Mesenteric fat pad (tissue), 1 donor: Measurements from ENCODE around the gene DRAXIN. TPM values are rescaled to one million over a fixed set of nuclear protein-coding genes. Genes with fewer than 3 reads are reported as not detected.

Experiments used
- DNase-seq: peaks from one replicate; pipeline ENCODE4 v3.0.0-alpha.2; 2020; ENCODE audit warnings: low spot score
- total RNA-seq: library from RNA; stranded (reverse); fragmentation: NEBNext Ultra II Directional; extraction: Animal tissue kit (Norgen Biotek cat#: 25700); gene quantifications from one replicate; pipeline ENCODE4 v1.2.1, GENCODE V29; 2021
- donor health status: DM: yes; HTN: yes; CAD: no.

Gene DRAXIN
- total RNA-seq, 1 donor from 2014 or later: not detected

DNA sequence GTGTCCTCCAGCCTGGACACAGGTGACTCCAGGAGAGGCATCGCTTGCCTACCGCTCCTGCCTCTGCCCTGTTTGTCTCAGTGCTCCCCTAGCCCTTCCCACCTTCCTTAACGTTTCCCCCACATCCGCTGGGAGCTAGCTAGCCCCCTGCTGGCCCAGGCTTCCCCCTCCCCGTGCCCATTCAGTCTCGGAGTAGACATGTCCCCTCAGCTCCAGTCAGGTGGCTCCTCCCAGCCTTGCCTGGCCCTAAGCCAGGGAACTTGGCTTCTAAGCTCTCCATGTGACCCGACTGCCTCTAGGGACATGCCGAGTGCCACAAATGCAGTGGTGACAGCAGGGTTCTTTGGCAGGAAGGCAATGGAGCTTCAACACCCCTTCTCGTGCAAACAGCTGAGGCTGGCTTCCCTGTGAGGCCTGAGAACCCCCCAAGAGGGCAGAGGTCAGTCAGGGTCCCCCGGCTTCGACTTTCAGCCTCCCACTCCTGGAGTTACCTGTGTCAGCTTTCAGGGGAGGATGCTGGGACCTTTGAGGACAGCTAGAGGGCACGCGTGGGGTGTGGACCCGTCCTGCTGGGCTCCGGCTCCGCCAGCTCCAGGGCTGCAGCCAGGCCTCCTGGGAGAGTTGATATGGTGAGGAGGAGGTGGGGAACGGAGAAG is 16.2 kb downstream of the DRAXIN start:
- no peak for DNase-seq

DNA sequence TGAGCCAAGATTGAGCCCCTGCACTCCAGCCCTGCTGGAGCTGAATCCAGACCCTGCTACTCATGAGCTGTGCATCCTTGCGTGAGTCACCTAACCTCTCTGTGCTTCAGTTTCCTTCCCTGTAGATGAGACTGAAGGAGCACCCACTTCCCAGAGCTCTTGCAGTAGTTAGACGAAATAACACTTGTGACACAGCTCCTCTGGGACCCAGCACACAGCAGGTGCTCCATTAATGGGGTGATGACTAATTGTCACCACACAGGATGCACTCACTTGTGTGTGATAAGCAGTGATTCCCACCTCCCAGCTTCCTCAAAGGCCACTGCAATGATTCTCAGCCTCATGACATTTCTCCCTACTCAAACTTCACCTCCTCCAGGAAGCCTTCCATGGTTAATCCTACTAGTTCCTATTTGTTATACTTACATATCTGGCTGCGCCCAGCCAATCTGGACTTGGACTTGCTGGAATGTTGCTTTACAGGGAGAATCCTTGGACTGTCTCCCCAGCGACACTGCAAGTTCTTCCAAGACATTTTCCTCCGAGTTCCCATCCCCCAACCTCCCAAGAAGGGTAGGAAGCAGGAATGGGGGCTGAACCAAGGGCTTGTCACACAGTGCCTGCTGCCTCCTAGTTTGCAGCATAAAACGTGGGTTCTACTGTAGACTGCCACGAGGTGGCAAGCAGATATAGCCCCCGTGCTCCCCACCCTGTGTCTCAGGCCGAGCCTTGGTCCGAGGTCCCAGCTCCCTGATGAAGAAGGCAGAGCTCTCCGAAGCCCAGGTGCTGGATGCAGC is 17.2 kb downstream of the DRAXIN start:
- DNase-seq: no peak

DNA sequence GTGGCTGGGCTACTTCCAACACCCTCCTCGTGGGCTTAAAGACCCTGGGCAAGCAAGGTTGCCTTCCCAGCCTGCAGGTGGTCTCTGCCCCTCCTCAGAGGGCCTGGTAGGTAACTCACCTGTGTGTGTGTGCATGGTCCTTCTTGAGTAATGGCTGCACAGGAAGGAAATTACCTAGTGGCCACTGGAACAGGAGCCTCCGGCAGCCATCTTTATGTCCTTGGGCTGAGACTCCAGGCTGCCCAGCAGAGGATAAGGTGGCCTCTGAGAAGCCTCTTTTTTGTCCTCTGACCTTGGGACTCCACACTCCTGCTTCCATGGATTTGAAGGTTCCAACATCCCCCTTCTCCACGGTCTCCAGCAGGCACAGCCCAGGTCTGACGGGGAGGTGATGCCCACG is 20.0 kb downstream of the DRAXIN start:
- DNase-seq: no peak

DNA sequence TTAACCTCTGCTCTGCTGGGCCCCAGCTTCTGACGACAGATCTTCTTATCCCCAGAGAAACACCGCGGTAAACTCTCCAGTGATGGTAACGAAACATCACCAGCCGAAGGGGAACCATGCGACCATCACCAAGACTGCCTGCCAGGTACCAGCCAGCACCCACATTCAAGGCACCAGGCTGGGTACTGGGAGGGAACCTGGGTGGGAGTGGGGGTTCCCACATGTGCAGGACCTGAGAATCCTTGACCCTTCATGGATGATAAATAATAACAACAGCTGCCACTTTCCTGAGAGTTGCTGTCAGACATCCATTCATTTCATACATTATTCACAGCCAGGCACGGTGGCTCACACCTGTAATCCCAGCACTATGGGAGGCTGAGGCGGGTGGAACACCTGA is 20.8 kb downstream of the DRAXIN start:
- DNase-seq: no peak

DNA sequence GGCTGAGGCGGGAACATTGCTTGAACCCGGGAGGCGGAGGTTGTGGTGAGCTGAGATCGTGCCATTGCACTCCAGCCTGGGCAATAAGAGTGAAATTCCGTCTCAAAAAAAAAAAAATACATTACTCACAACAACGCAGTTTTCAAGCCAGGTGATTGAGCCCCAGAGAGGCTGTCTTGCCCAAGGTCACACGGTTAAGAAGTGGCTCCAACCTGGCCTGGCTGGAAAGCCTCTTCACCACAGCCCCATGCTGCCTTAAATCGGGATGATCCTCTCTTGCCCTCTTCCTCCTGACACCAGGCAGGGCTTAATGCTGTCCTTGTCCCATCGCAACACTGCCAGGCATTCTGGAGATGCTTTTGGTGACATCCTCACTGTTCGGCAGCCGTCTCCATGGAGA is 21.6 kb downstream of the DRAXIN start:
- no peak for DNase-seq

DNA sequence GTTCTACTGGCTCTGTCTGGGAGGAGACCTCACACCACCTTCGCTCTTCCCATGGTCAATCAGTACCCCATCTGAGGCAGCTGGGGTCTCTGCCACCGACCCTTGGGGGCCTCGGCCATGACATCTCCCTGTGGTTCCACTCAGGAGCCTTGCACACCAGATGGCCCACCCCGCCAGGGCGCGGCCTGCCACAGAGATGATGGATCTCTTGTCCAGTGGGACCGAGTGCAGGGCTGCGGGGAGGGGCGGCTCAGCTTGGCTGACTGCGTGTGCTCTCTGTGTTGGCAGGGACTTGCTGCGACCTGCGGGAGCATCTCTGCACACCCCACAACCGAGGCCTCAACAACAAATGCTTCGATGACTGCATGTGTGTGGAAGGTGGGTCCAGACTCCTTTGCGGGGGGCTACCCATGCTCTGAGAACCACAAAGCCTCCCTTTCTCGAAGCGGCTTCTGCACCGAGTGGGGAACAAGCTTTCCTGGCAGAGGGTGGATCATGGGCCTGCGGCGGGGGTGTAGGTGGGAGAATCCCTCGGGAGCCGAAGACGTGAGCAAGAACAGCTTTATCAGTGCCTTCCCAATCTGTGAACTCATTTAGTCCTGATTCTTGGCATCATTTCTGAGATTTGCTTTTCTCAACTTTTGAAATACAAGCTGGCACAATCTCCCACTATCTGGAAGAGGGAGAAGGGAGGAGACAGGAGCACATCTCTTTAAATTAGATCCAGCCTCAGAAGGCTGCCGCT is 23.5 kb downstream of the DRAXIN start:
- DNase-seq: no peak

DNA sequence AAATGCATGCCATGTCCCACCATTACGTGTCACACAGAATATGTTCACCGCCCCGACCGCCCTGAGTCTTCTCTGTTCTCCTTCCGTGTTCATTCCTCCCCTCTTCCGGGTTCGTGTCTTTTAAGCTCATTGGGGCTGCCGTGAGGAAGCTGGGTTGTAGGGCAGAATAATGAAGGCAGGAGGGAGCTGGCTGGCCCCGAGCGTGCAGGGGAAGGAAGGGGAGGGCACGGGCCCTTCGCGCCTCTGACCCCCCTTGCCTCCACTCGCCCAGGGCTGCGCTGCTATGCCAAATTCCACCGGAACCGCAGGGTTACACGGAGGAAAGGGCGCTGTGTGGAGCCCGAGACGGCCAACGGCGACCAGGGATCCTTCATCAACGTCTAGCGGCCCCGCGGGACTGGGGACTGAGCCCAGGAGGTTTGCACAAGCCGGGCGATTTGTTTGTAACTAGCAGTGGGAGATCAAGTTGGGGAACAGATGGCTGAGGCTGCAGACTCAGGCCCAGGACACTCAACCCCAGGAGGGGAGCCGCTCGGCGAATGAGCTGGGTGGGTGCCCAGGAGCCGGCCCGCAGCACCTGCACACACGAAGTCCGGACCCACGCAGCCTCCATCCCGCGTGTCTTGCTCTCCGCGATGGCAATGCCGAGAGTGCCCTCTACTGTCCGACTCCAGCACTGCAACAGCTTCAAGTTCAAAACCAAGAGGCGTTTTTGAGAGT is 28.0 kb downstream of the DRAXIN start:
- no peak for DNase-seq

DNA sequence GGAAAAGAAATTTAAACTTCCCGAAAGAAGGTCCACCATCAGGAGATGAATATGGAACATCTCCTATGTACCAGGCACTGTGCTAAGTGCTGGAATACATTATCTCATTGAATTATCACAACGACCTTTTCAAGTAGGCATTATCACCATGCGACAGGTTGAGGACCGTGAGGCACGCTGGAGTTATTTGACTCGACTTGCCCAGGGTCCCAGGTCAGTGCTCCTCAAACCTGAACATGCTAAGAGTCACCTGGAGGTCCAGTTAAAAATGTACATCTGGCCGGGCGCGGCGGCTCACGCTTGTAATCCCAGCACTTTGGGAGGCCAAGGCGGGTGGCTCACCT is 28.5 kb downstream of the DRAXIN start:
- no peak for DNase-seq

DNA sequence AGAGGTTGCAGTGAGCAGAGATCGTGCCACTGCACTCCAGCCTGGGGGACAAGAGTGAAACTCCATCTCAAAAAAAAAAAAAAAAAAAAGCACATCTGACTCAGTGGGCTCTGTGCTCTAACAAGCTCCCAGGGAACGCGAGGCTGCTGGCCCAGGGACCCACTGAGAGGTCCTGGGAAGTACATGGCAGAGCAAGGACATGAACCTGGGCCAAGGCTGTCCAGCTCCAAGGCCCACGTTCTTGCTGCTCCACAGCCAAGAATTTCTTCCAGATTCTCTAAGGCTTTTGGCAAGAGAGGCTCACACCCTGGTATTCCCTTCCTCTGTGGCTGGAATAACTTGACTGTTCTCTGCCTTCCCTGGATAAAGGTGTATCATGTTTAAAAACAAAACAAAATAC is 29.0 kb downstream of the DRAXIN start:
- DNase-seq: no peak

DNA sequence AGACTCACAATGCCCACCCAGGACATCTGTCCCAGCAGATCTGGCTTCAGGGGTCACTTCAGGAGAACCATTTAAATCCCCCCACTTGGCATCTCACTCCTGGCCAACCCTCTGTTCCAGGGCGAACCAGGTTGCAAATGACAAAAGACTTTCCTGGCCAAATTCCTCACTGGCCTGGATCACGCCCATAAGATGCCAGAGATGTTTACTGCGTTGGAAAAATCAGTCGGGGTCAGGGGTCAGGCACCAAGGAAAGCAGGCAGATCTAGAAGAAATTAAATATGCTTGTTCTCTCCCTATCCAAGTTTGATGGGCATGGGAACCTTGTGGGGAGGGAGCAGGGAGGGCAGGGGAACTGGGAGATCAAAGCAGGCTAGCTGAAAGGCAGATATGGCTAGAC is 29.8 kb downstream of the DRAXIN start:
- no peak for DNase-seq

DNA sequence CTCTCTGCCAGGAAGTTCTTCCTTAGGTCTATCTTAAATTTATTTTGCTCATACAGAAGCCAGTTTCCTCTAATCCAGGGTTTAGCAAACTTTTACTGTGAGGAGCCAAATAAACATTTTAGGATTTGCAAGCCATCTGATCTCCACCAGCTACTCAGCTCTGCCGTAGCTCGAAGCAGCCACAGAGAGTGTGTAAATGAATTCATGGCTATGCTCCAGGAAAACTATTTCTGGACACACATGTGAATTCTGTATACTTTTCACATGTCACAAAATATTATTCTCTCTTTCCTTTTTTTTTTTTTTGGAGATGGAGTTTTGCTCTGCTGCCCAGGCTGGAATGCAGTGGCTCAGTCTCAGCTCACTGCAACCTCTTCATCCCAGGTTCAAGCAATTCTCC is 31.0 kb downstream of the DRAXIN start:
- no peak for DNase-seq

DNA sequence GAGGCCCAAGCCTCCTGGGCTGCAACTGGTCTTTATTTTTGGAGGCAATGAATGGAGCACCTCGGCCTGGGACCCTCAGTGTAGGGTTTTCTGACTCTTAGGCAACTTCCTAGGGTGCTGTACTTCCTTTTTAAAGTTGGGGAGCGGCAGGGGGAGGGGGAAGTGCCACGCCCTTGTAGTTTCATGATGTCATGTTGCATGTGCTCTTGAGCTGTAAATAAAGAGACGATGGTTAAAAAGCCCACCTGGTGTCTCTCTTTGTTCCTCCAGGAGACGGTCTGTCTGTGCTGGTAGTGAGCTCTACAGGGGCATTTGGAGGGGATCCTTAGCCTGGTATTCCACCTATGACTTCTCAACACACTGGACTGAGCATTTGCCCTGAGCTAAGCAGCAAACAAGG is 34.1 kb downstream of the DRAXIN start:
- DNase-seq: no peak

DNA sequence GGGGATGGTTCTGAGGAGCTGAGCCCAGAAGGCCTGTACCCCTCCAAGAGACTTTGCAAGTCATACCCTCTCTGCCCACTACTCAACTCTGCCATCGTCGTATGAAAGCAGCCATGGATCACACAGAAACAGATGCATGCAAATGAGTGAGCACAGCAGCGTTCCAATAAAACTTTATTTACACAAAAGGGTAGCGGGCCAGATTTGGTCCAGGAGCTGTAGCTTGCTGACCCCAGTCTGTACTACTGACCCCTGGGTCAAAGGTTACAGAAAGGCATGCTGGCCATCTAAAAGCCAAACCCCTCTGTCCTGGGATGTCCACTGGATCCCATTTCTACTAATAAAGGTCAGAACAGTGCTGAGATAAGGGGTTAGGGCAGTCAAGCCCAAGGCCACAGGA is 35.6 kb downstream of the DRAXIN start:
- DNase-seq: no peak

DNA sequence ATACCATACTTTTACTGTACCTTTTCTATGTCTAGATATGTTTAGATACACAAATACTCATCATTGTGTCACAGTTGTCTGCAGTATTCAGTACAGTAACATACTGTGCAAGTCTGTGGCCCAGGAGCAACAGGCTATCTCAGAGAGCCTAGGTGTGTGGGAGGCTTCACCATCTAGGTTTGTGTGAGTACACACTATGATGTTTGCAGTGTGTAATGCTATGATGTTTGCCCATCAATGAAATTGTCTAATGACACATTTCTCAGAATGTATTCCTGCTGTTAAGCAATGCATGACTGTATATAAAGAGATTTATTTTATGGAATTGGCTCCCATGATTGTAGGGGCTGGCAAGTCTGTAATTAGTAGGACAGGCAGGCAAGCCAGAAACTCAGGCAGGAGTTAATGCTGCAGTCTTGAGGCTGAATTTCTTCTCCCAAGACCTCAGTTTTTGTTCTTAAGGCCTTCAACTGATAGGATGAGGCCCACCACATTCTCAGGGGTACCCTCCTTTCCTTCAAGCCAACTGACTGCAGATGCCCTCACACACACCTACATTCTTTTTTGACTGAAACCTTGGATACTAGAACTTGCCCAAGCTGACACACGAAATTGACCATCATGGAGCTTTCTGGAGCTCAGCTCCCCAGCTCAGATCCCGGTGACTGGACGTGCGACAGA is 36.8 kb downstream of the DRAXIN start:
- DNase-seq: no peak

DNA sequence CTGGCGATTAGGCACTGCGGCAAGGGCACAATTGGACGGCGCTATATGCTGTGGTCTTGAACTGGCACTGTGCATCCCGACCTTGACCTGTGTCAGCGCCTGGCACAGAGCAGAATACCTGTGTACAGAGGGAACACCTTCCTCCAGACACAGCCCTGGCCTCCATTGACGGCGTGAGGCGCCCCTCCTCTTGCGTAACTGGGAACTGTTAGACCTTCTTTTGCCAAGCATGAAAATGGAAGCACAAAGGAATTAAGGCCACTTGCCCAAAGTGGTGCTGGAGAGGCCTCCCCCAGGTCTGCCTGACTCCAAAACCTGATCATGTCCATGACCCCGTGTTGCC is 37.6 kb downstream of the DRAXIN start:
- DNase-seq: no peak

DNA sequence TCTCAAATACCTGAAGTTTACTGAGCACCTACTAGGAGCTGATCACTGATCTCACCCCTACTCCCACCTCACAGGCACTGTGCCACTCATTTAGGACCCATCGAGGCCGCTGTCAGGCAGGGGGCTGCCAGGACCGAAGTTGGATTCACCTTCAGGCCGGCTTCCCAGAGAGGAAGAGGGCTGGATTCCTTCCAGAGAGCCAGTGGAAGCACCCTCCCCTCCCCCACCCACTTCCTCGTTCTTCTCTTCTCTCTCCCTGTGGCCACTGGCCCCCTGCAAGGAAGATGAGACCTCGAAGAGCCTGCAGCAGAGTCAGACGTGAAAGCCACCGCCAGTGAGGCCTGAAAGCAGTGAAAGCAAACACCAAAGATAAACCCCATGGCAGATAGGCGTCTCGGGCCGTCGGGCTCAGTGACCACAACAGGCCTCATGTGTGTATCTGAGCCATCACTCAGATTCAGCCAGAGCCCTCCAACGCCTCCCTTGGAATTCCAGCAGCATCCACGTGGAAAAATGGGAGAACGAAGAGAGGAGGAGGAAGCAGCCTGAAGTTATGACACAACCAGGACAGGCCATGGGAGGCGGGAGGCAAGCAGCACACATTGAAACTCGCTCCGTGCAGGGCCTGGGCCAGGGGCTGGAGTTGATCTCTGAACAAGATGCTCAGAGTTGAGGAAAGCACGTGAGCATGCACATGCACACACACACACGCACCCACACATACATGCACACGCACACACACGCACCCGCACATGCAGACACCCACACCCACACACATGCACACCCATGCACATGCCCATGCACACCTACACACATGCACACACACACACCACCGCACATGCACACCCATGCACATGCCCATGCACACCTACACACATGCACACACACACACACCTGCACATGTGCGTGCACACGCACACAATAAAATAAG is 38.3 kb downstream of the DRAXIN start:
- no peak for DNase-seq

DNA sequence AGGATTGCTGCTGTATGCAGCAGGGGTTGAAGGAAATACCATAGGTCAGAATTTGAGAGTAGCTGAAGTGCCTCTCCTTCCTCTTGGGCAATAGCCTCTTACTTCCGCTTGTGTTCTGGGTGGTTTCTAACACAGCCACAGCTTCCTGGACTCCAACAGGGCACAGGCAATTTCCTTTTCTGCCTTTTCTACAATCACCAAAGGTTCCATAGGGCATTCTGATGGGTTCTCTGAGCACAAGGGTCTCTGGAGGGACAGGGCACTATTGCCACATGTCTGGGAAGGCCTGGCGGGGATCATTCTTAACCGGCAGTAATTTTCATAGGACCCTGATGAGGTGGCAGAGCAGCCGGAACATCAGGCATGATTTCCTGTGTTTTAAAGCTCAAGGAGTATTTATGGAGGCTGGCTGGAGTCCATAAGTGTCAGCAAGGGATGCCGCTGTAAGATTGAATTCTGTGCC is 39.0 kb downstream of the DRAXIN start:
- no peak for DNase-seq

DNA sequence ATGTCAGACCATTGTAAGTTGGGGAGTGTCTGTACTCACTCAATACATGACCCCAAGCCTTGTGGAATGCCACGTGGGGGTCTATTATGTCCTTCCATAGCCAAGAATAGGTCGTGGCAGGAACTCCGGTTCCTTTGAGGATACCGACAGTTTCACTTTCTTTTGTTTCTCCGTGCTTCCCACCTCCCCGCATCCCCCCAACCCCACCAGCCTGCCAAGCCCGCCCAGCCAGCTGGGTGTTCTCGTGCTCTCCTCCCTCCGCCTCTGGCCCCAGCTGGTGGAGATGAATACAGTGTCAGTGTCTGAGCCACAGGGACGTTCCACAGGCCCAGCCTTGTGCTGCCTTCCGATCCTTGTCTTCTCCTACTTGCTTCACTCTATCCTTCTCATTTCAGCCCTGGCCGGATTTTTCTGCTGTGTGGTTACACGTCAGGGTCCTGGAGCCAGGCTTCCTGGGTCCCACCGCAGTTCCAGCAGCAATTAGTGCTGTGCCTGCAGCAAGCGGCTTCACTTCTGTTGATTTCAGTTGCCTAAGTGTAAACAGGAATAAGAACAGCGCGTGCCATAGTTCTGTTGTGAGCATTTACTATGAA is 40.3 kb downstream of the DRAXIN start:
- no peak for DNase-seq

DNA sequence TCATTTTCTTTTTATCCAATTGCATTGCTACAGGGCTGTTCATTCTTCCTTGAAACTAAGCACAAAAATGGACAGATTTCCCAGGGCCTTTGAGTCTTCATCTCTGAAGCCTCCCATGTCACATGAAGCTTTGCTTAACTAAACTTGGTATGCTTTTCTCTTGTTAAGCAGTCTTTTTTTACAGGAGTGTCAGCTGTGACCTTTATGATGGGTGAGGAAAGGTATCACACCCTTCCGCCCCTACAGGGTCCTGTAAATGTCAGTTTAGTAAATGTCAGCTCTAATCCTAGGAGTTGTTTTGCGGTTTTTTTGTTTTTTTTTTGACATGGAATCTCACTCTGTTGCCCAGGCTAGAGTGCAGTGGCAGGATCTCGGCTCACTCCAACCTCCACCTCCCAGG is 41.8 kb downstream of the DRAXIN start:
- no peak for DNase-seq

DNA sequence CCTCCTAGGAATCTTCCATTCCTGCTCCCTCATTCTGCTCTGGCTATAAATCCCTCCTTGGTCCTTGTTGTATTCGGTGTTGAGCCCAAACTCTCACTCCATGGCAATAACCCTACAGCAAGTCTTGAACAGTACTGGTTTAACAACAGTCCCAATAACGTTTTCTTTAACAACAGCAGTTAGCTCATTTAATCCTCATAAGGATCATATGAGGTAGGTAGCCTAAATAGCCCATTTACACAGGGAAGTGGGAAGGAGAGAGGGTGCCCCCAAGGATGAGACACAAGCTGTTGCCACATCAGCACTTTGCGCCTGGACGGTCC is 44.0 kb downstream of the DRAXIN start:
- DNase-seq: no peak
